Duodenal mucosa (tissue), 2 donors: ENCODE results near the gene PARVA.

Experiments used
- H3K27ac ChIP-seq: one replicate; pipeline ENCODE4 v1.7.0; 2013; ENCODE audit warnings: low read depth, low read length
- H3K27me3 ChIP-seq, 2 donors: one replicate each; pipeline ENCODE4 v1.7.0; 2013; ENCODE audit warnings: low read length in 2 of 2, control low read depth in 1 of 2; ENCODE audit not compliant: insufficient read depth in 2 of 2, control insufficient read depth in 1 of 2
- H3K36me3 ChIP-seq, 2 donors: one replicate each; pipeline ENCODE4 v1.7.0; 2013; ENCODE audit warnings: low read length in 2 of 2, control low read depth in 1 of 2; ENCODE audit not compliant: insufficient read depth in 2 of 2, control insufficient read depth in 1 of 2
- H3K4me1 ChIP-seq, 2 donors: one replicate each; pipeline ENCODE4 v1.7.0; 2013; ENCODE audit warnings: low read length in 2 of 2, control low read depth in 1 of 2; ENCODE audit not compliant: insufficient read depth in 2 of 2, control insufficient read depth in 1 of 2
- H3K4me3 ChIP-seq, 2 donors: one replicate each; pipeline ENCODE4 v1.7.0; 2013; ENCODE audit warnings: low read length in 2 of 2, low read depth in 1 of 2
- H3K9ac ChIP-seq, 2 donors: one replicate each; pipeline ENCODE4 v1.7.0; 2013; ENCODE audit warnings: low read length in 2 of 2, low read depth in 1 of 2
- H3K9me3 ChIP-seq, 2 donors: one replicate each; pipeline ENCODE4 v1.7.0; 2013; ENCODE audit warnings: low read length in 2 of 2, control low read depth in 1 of 2; ENCODE audit not compliant: control insufficient read depth in 1 of 2

PARVA gene

DNA sequence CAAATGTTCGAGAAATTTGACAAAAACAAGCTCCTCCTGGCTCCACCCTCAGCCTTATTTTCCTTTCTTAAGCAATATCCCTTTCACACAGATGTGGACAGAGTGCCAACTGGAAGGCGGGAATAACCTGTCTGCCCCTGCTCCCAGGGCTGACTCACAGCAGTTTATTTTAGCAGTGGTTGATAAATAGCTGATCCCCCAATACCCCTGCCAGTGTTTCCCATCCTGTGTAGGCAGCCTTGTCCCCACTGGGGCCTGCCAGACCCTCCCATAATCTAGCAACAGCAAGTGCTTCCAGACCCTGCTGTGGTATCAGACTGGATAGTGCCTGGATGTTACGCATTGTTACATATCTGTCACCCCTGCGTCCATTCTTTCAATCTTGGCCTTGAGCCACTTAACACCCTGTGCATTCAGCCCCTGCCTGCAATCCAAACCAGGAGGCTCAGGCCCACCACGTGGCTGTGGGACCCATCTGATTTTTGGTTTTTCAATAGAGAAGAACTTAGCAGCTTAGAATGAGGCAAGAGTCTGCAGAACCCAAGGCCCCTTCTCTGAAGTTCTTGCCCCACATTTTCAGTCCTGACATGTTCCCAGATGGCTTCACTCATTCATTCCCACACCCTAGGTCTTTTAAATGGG lies 53.7 kb downstream of the PARVA start:
- no peak overlapping the region for H3K9ac ChIP-seq
- peaks cover 5 to 30% of the 10 kb centered on the region in 2 donors for H3K4me1 ChIP-seq
- no peak overlapping the region for H3K27ac ChIP-seq
- H3K27me3 ChIP-seq = no peaks in the 10 kb centered on the region
- no peaks in the 10 kb centered on the region for H3K9me3 ChIP-seq
- H3K4me3 ChIP-seq = no peak overlapping the region
- H3K36me3 ChIP-seq = no peaks in the 10 kb centered on the region

DNA sequence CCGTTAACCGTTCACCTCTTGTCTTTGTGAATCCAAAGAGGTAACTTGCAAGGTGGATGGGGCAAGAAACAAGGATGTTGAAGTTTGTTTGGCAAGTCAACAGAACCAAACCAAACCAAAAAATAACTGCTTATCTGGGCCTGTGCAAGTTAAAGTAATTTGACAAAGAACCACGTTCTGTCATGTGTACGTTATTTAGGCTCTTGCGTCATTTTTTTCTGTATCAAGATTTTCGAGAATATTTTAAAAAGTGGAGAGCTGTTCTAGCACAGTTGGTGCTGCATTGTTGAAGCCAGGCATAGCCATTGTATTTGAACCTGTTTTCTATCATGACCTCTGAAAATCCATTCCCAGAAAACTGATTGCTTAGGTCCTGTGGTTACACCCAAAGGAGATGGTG lies 55.1 kb downstream of the PARVA start:
- Histone ChIP-seq H3K9me3 (no peaks in the 10 kb centered on the region), H3K4me1 (peaks cover 5 to 30% of the 10 kb centered on the region in 2 donors), H3K4me3 (no peak overlapping the region), H3K36me3 (peaks cover 0 to 2% of the 10 kb centered on the region in 2 donors), H3K27me3 (no peaks in the 10 kb centered on the region), H3K9ac (no peak overlapping the region), H3K27ac (no peak overlapping the region)

DNA sequence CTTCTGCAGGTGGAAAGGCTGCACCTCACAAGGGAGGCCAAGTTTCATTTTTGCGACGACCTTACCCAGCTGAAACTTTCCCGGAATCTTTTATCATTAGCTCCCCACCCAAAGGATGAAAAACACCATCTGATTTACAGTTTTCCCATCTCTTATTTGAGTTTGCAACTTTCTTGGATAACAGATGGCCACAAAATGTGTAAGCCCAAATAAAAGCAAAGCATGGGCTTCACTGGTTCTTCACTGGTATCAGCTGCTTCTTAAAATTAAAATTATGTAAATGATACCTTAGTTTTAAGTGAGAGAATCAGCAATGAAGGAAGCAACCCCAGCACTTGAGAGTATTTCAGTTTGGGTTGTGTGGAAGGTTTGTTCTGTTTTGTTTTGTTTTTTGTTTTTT lies 55.8 kb downstream of the PARVA start:
- Histone ChIP-seq H3K27me3 (no peaks in the 10 kb centered on the region), H3K4me1 (peaks cover 5 to 30% of the 10 kb centered on the region in 2 donors), H3K9ac (no peak overlapping the region), H3K27ac (no peak overlapping the region), H3K9me3 (no peaks in the 10 kb centered on the region), H3K4me3 (no peak overlapping the region), H3K36me3 (peaks cover 0 to 2% of the 10 kb centered on the region in 2 donors)

DNA sequence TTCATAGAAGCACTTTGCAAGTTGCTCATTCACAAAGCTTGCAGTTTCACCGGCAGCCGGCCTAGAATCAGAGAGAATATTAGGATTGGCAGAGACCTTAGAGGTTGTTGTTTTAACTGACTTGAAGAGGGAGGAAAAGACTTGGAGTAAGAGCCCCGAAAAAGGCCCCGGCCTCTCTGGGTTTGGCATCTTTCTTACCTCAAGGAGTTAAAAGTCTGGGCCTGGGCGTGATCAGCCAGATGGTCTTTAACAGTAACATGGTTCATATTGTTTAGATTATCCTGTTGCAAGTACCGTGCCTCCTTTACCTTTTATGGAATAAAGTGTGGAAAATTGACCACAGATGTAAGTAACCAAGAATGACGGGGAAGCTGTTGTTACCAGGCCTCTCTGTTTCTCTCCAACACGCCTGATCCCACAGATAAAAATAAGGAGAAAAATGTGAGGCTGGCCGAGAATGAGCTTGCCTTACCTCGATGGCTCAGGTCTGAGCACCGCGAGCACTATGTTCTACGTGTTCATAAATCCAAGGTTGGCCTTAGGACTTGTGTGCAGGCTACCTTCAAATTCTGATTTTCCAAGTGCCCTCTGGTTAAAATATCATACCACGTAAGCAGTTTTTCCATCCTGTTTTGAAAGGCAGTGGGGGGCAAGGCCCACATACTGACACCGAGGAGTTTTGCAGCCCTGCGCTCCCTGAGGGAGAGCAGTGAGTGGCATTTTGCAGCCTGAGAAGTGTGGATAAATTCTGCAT lies 56.4 kb downstream of the PARVA start:
- H3K9me3 ChIP-seq = no peaks in the 10 kb centered on the region
- no peaks in the 10 kb centered on the region for H3K27me3 ChIP-seq
- H3K4me3 ChIP-seq = no peak overlapping the region
- peak overlapping the region; percentile 65 for H3K27ac ChIP-seq
- H3K4me1 ChIP-seq = peaks cover 5 to 27% of the 10 kb centered on the region in 2 donors
- H3K36me3 ChIP-seq = peaks cover 0 to 2% of the 10 kb centered on the region in 2 donors
- H3K9ac ChIP-seq = no peak overlapping the region

DNA sequence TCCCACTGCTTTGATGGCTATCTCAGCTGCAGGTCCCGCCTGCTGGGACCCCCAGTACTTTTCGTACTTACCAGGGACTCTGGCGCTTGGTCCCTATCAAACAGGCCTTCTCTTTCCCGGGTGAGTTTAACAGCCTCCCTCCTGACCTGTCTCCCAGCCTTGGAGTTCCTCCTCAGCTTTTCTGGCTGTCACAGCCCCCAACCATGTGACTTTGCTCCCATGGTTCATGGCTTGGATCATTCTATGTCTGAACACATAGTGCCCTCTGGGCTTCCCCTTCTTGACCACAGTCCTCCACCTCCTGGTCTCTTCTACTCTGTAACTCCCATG lies 56.9 kb downstream of the PARVA start:
- Histone ChIP-seq H3K4me3 (no peak overlapping the region), H3K27ac (peak overlapping the region; percentile 65), H3K4me1 (peaks cover 7 to 23% of the 10 kb centered on the region in 2 donors), H3K9me3 (no peaks in the 10 kb centered on the region), H3K27me3 (no peaks in the 10 kb centered on the region), H3K9ac (no peak overlapping the region), H3K36me3 (peaks cover 0 to 2% of the 10 kb centered on the region in 2 donors)

DNA sequence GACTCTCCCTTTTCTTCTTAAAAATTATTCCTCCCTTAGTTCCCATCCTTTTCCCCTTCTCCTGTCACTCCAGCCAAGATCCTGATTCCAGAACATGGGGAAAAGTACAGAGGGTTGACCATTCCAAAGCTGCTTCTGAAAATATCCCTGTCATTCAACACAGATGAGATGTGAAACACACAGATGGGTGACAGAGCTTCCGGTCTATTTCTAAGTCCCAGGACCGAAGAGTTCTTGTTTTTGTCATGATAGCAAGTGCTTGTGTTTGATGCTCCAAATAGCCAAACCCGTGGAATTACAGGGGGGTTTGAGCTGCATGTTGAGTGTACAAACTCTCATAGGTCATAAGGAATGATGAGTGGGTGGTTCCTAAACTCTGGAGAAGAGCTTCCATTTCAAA lies 57.9 kb downstream of the PARVA start:
- Histone ChIP-seq H3K9me3 (no peaks in the 10 kb centered on the region), H3K9ac (no peak overlapping the region), H3K27me3 (no peaks in the 10 kb centered on the region), H3K36me3 (peaks cover 0 to 2% of the 10 kb centered on the region in 2 donors), H3K27ac (no peak overlapping the region), H3K4me3 (no peak overlapping the region), H3K4me1 (peaks cover 15 to 29% of the 10 kb centered on the region in 2 donors)

DNA sequence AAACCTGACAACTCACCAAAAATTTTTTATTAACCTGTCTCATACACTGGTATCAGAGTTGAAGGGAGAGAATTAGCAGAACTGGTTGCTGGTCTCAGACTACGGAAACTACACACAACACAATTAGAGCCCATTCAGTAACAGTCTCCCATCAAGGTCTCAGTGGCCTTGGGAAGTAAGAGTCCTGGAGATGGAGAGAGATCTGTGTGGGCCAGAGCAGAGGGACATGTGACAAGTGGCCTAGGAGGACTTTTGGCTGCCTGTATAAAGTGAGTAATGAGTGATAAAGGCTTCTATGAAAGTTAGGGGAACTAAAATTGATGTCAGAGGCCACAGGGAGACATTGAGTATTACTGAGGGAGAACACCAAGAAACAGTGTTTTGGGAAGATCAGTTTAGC lies 58.9 kb downstream of the PARVA start:
- Histone ChIP-seq H3K9me3 (no peaks in the 10 kb centered on the region), H3K27me3 (no peaks in the 10 kb centered on the region), H3K36me3 (peaks cover 0 to 2% of the 10 kb centered on the region in 2 donors), H3K4me1 (peaks cover 10 to 21% of the 10 kb centered on the region in 2 donors), H3K27ac (no peak overlapping the region), H3K4me3 (no peak overlapping the region), H3K9ac (no peak overlapping the region)

DNA sequence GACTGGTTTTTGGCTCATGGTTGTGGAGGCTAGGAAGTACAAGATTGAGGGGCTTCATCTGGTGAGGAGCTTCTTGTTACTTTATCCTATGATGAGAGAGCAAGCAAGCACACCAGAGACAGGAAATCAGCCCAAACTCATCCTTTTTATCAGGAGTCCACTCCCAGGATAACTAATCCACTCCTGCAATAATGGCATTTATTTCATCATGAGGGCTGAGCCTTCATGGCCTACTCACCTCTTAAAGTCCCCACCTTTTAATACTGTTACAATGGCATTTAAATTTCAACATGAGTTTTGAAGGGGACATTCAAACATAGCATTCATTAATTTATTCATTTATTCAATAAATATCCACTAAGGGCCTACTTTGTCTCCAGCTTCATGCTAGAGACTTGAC lies 60.9 kb downstream of the PARVA start:
- peaks cover 10 to 20% of the 10 kb centered on the region in 2 donors for H3K4me1 ChIP-seq
- no peaks in the 10 kb centered on the region for H3K9me3 ChIP-seq
- peaks cover 0 to 2% of the 10 kb centered on the region in 2 donors for H3K36me3 ChIP-seq
- no peak overlapping the region for H3K27ac ChIP-seq
- H3K27me3 ChIP-seq = no peaks in the 10 kb centered on the region
- no peak overlapping the region for H3K4me3 ChIP-seq
- no peak overlapping the region for H3K9ac ChIP-seq

DNA sequence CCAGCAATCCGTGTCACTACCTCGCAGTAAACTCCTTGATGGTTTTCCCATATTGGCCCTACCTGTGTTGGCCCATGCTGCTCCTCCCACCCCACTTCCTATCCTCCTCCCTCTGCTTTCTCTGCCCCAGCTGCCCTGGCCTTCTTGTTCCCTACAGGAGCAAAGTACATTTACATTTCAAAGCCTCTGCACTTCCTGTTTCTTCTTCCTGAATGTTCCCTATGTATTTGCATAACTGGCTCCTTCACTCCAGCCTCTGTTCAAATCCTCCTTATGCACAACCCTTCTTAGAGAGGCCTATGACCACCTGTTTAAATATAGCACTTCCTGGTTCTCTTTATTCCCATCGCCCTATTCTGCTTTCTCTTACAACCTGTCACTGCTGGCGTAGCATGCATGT lies 62.2 kb downstream of the PARVA start:
- H3K36me3 ChIP-seq = peaks cover 0 to 2% of the 10 kb centered on the region in 2 donors
- peak overlapping the region in 1 of 2 donors; percentile 20 for H3K4me3 ChIP-seq
- H3K4me1 ChIP-seq = peaks cover 10 to 14% of the 10 kb centered on the region in 2 donors
- H3K9ac ChIP-seq = no peak overlapping the region
- H3K9me3 ChIP-seq = no peaks in the 10 kb centered on the region
- no peak overlapping the region for H3K27ac ChIP-seq
- H3K27me3 ChIP-seq = no peaks in the 10 kb centered on the region

DNA sequence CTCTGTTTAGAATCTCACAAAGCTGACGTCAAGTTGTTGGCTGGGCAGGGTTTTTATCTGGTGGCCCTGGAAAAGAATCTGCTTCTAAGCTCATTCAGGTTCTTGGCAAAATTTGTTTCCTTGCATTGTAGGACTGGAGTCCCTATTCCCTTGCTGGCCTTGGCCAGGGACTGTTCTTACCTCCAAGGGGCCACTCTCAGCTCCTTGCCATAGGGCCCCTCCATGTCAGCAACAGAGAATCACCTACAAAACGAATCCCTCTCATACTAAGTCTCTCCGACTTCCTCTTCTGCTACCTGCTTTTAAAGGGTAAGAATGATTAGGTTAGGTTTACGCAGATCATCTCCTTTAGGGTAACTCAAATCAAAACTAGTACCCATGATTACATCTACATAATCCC lies 63.2 kb downstream of the PARVA start:
- peaks cover 10 to 14% of the 10 kb centered on the region in 2 donors for H3K4me1 ChIP-seq

More for the DNA sequence above, 63.2 kb downstream of the PARVA start:
- peaks cover 0 to 2% of the 10 kb centered on the region in 2 donors for H3K36me3 ChIP-seq
- no peak overlapping the region for H3K27ac ChIP-seq
- no peaks in the 10 kb centered on the region for H3K9me3 ChIP-seq
- no peak overlapping the region for H3K9ac ChIP-seq
- H3K4me3 ChIP-seq = no peak overlapping the region
- H3K27me3 ChIP-seq = no peaks in the 10 kb centered on the region
